AG04449 (cell line): ENCODE data around the gene GCNA.
"Not testable (repeated sequence)": the region's sequence is repeated elsewhere in the genome, so short reads cannot be mapped to it uniquely, and the experiment has no call there.

Experiments used
- CTCF ChIA-PET: fragments of 350-600 bp; formaldehyde crosslinking; extraction: SDS; loops from one replicate; lab custom pipeline; 2021; ENCODE audit warnings: antibody characterized with exemption; lab: Yijun Ruan, JAX
- POLR2A ChIA-PET: fragments of 400-600, 350-600 bp; formaldehyde crosslinking; extraction: SDS; loops from one replicate; lab custom pipeline; 2020; ENCODE audit warnings: antibody characterized with exemption, inconsistent platforms; lab: Yijun Ruan, JAX
- DNase-seq: peaks from one replicate; pipeline ENCODE4 v3.0.0-alpha.2; 2010; ENCODE audit warnings: low read depth, low spot score
- H3K4me3 ChIP-seq: 2 replicates; pipeline ENCODE4 v1.5.1; 2011; ENCODE audit warnings: low read depth, mild to moderate bottlenecking, control low read depth, low read length
- TF ChIP-seq, protein P1 (sequence below): IDR thresholded peaks from one replicate; pipeline ENCODE4 v1.5.1; 2011; ENCODE audit warnings: mild to moderate bottlenecking, moderate library complexity, low read length, control low read depth, inconsistent platforms; ENCODE audit not compliant: insufficient read depth; ENCODE audit errors: missing control alignments

The GCNA gene

DNA sequence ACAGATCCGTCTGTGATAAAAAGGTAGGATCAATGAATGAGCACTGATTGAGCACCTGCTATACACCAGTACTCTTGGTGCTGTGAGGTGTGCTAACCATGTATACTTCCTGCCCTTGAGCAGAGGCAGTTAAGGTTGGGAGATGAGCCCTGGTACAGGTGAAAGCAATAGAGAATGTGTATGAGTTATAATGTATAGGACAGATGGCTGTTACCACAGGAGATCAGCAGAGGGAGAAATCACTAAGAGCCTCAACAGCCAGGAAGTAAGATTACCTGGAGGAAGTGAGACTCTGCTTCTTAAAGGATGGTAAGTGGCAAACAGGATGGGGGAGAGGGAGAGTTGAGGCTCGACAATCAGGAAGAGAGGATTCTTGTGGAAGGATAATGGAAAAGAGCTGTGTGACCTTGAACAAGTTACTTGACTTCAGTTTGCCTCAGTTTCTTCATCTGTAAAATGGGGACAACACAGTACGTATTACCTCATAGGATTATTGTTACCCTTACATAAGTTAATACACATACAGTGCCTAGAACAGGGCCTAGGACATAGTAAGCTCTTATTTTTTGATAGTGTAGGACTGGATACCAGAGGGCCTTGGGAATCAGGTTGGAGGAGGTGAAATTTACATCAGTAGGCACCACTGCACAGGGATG, 31.0 kb downstream of the GCNA start:
- no peak for DNase-seq
- TF ChIP-seq, protein P1, sequence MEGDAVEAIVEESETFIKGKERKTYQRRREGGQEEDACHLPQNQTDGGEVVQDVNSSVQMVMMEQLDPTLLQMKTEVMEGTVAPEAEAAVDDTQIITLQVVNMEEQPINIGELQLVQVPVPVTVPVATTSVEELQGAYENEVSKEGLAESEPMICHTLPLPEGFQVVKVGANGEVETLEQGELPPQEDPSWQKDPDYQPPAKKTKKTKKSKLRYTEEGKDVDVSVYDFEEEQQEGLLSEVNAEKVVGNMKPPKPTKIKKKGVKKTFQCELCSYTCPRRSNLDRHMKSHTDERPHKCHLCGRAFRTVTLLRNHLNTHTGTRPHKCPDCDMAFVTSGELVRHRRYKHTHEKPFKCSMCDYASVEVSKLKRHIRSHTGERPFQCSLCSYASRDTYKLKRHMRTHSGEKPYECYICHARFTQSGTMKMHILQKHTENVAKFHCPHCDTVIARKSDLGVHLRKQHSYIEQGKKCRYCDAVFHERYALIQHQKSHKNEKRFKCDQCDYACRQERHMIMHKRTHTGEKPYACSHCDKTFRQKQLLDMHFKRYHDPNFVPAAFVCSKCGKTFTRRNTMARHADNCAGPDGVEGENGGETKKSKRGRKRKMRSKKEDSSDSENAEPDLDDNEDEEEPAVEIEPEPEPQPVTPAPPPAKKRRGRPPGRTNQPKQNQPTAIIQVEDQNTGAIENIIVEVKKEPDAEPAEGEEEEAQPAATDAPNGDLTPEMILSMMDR = no peak
- ChIA-PET POLR2A (no interaction called here), CTCF (no interaction called here)
- H3K4me3 ChIP-seq = no peak overlapping the region

DNA sequence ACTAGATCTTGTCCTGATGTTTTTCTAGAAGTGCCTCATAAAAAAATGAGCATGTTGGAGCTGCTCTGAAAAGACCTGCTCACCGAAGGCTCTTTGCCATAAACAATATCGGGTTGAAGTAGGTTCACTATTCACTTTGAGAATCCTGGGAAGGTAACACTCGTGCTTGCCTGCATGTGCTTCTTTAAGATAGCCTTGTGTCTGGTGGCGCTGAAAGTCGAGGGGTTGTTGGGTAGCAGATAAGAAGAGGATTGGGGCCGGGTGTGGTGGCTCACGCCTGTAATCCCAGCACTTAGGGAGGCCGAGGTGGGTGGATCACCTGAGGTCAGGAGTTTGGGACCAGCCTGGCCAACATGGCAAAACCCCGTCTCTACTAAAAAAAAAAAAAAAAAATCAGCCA, 33.5 kb downstream of the GCNA start:
- POLR2A ChIA-PET, H3K4me3 ChIP-seq, DNase-seq, CTCF ChIA-PET: not testable (repeated sequence)

DNA sequence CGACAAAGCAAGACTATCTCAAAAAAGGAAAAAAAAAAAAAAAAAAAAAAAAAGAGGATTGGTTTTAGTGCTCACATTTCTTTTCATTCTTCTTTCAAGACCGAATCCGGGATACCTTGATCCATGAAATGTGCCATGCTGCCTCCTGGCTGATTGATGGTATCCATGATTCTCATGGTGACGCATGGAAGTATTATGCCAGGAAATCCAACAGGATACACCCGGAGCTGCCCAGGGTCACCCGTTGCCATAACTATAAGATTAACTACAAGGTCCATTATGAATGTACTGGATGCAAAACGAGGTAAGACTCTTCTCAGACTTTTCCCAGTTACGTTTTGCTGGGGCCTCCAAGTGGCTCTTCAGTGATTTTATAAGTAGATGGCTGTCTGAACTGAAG, 34.0 kb downstream of the GCNA start:
- ChIA-PET CTCF (no interaction called here), POLR2A (no interaction called here)
- TF ChIP-seq, protein P1 = no peak
- no peak overlapping the region for H3K4me3 ChIP-seq
- no peak for DNase-seq

DNA sequence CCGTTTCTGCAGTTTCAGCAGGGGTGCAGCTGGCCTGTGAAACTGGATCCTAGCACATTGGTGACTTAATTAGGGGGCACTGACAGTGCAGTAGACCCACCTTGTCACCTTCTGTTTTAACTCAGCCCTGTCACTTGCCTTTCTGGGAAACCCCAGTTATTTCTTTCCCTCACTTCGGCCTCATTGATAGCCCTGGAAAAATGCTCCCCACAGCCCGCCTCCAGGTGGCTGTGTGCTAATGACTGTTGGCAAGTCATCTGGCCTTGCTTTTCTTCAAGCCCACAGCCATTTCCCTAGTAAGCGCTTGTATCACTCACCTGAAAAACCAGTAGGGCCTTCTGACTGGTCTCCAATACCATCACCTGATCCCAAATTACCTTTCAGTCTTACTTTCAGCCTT, 36.8 kb downstream of the GCNA start:
- ChIA-PET CTCF (interaction anchor here (0.8 kb wide), 1 partner anchor 42 kb away, joined by 3 read pairs; no protein-coding TSS in a partner anchor), POLR2A (no interaction called here)
- DNase-seq = no peak
- no peak overlapping the region for H3K4me3 ChIP-seq
- TF ChIP-seq, protein P1 = no peak

DNA sequence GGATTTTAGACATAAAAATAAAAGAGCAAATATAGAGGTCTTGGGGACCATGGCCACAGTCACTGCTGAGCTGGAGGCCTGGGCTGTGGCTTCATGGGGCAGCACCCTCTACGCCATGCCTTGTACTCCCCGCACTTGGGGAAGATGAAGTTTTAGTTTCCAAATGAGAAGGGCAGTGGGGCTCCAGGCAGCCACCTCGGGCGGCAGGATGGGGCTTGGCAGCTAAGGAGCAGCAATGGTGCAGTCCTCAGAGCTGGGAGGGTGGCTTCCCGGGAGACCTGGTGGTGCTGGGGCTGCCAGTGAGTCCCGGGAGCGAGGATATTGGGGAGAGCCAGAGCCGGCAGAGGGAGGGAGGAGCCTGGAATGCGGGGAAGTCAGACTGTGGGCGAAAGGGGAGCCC, 37.7 kb downstream of the GCNA start:
- TF ChIP-seq, protein P1 = no peak
- no peak for DNase-seq
- CTCF ChIA-PET = no interaction called here
- no peak overlapping the region for H3K4me3 ChIP-seq
- POLR2A ChIA-PET = no interaction called here

DNA sequence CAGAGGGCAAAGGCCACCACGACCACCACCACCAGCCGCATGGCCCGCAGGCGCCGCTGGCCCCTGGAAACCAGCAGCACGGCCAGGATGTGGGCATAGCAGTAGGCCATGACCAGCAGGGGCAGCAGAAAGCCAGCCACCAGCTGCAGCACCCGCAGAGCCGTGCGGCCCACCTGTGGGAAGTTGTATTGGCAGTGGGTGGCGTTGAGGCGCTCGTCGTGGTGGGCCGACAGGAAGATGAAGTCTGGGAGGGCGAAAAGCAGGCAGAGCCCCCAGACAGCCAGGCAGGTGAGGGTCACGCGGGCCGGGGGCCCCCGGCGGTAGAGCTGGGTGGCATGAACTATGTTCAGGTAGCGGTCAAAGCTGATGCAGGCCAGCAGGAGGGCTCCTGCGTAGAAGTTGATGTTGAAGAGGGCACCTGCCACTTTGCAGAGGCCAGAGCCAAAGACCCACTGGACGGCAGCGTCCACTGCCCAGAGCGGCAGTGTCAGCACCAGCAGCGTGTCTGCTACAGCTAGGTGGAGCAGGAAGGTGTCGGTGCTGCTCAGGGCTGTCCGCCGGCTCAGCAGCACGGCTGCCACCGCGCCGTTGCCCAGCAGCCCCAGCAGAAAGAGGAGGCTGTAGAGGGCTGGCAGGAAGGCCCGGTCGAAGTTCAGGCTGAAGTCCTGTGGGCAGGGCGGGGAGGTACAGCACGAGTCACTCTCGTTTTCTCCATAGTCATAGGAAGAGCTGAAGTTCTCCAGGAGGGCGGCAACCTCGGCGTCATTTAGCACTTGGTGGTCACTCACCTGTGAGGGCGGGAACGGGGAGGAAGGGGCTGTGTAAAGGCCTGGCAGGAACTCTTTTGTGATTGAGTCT, 38.7 kb downstream of the GCNA start:
- DNase-seq = no peak
- POLR2A ChIA-PET = interaction anchor here (0.6 kb wide), 1 partner anchor 351 kb away, joined by 3 read pairs; no protein-coding TSS in a partner anchor
- CTCF ChIA-PET = no interaction called here
- TF ChIP-seq, protein P1 = no peak
- H3K4me3 ChIP-seq = no peak overlapping the region
